CD14-positive monocyte (primary cell): Measurements from ENCODE around the gene HNRNPLL. TPM values are rescaled to one million over a fixed set of nuclear protein-coding genes. Genes with fewer than 3 reads are reported as not detected.

Source experiments
- DNase-seq, 3 donors: peaks; one replicate each; pipeline ENCODE4 v3.0.0-alpha.2; 2011 to 2022
- H2AFZ ChIP-seq: 2 replicates; pipeline ENCODE4 v1.6.0; 2012; ENCODE audit warnings: mild to moderate bottlenecking, low read depth, low read length, inconsistent platforms; ENCODE audit not compliant: insufficient read depth, poor library complexity, severe bottlenecking
- H3K27ac ChIP-seq, 2 donors: 1 replicate in 1 of 2; 2 replicates in 1 of 2; pipeline ENCODE4 v1.5.1; 2012 to 2013; ENCODE audit warnings: low read length in 2 of 2, control low read depth in 1 of 2, inconsistent platforms in 1 of 2, low read depth in 1 of 2, mild to moderate bottlenecking in 1 of 2
- H3K27me3 ChIP-seq, 2 donors: one replicate each; pipeline versions ENCODE4 v1.6.0 to v1.6.1; 2011 to 2013; ENCODE audit warnings: low read length in 2 of 2; ENCODE audit not compliant: control insufficient read depth in 2 of 2, insufficient read depth in 2 of 2
- H3K36me3 ChIP-seq, 2 donors: replicated peaks in 1 of 2; 1 replicate in 1 of 2; 2 replicates in 1 of 2; pipeline versions ENCODE4 v1.5.1 to v1.6.1; 2012 to 2013; ENCODE audit warnings: low read length in 2 of 2, control low read depth in 1 of 2, inconsistent platforms in 1 of 2, mild to moderate bottlenecking in 1 of 2; ENCODE audit not compliant: insufficient read depth in 2 of 2, control insufficient read depth in 1 of 2
- H3K4me1 ChIP-seq, 2 donors: 1 replicate in 1 of 2; 2 replicates in 1 of 2; pipeline versions ENCODE4 v1.5.1 to v1.6.1; 2012 to 2013; ENCODE audit warnings: low read length in 2 of 2, control low read depth in 1 of 2, inconsistent platforms in 1 of 2, mild to moderate bottlenecking in 1 of 2, moderate library complexity in 1 of 2; ENCODE audit not compliant: insufficient read depth in 2 of 2, control insufficient read depth in 1 of 2
- H3K4me2 ChIP-seq: replicated peaks from 2 replicates; pipeline ENCODE3; 2012; ENCODE audit warnings: low read length, moderate library complexity, mild to moderate bottlenecking; ENCODE audit not compliant: poor library complexity, severe bottlenecking; ENCODE audit errors: extremely low read depth
- H3K4me3 ChIP-seq, 3 experiments: fragments of 200-600 bp in 1 of 3; sonication (generic) in 1 of 3; replicated peaks in 1 of 3; 1 replicate in 2 of 3; 2 replicates in 1 of 3; pipeline ENCODE4 v1.5.1; 2011 to 2013; ENCODE audit warnings: low read length in 3 of 3, mild to moderate bottlenecking in 3 of 3, control low read depth in 2 of 3, low read depth in 2 of 3, inconsistent platforms in 1 of 3, moderate library complexity in 1 of 3
- H3K79me2 ChIP-seq: 2 replicates; pipeline ENCODE4 v1.6.0; 2012; ENCODE audit warnings: mild to moderate bottlenecking, control low read depth, inconsistent platforms, low read length, moderate library complexity; ENCODE audit not compliant: insufficient read depth
- H3K9ac ChIP-seq: 2 replicates; pipeline ENCODE4 v1.6.0; 2017; ENCODE audit warnings: low read length, mild to moderate bottlenecking; ENCODE audit not compliant: insufficient read depth, poor library complexity, severe bottlenecking
- H3K9me3 ChIP-seq, 2 donors: replicated peaks in 1 of 2; 1 replicate in 1 of 2; 2 replicates in 1 of 2; pipeline versions ENCODE4 v1.5.1 to v1.6.1; 2012 to 2013; ENCODE audit warnings: low read length in 2 of 2, control low read depth in 1 of 2; ENCODE audit not compliant: control insufficient read depth in 1 of 2, insufficient read depth in 1 of 2
- H4K20me1 ChIP-seq: 2 replicates; pipeline ENCODE4 v1.6.0; 2012; ENCODE audit warnings: mild to moderate bottlenecking, low read length, control low read depth, moderate library complexity; ENCODE audit not compliant: insufficient read depth
- H3K27ac Mint-ChIP-seq, 7 donors: one replicate each; pipeline ENCODE4 v1.8.0; 2020; ENCODE audit warnings: mild to moderate bottlenecking in 7 of 7, mixed read lengths in 7 of 7, moderate library complexity in 6 of 7, inconsistent platforms in 2 of 7
- H3K27me3 Mint-ChIP-seq, 3 donors: one replicate each; pipeline ENCODE4 v1.8.0; 2021 to 2022; ENCODE audit warnings: low read depth in 3 of 3, mild to moderate bottlenecking in 3 of 3, mixed read lengths in 3 of 3, moderate library complexity in 3 of 3, inconsistent platforms in 1 of 3
- H3K36me3 Mint-ChIP-seq, 2 donors: one replicate each; pipeline ENCODE4 v1.8.0; 2020; ENCODE audit warnings: mixed read lengths in 2 of 2, inconsistent platforms in 1 of 2, mild to moderate bottlenecking in 1 of 2
- H3K4me1 Mint-ChIP-seq: one replicate; pipeline ENCODE4 v1.8.0; 2020; ENCODE audit warnings: mild to moderate bottlenecking, mixed read lengths
- H3K4me3 Mint-ChIP-seq, 2 donors: one replicate each; pipeline ENCODE4 v1.8.0; 2020; ENCODE audit warnings: mild to moderate bottlenecking in 2 of 2, mixed read lengths in 2 of 2, moderate library complexity in 1 of 2
- H3K9me3 Mint-ChIP-seq, 7 donors: one replicate each; pipeline ENCODE4 v1.8.0; 2020 to 2022; ENCODE audit warnings: mixed read lengths in 7 of 7, mild to moderate bottlenecking in 6 of 7, moderate library complexity in 6 of 7, inconsistent platforms in 2 of 7
- CTCF ChIP-seq: fragments of 200-600 bp; IDR thresholded peaks from one replicate; pipeline ENCODE4 v1.8.0; 2022; ENCODE audit warnings: antibody characterized with exemption, mild to moderate bottlenecking
- whole genome bisulfite sequencing: methylation state at CpG from one replicate; pipeline ENCODE4 v1.1.5; 2013; ENCODE audit warnings: missing lambda C conversion rate; ENCODE audit not compliant: insufficient coverage; 5-methylcytosine and 5-hydroxymethylcytosine counted together
- intact Hi-C, 2 donors: fragments of 100-400 bp; cut with micrococcal nuclease; formaldehyde crosslinking; loops; one replicate each; pipeline versions ENCODE4 v1.15.0 to v1.15.1; 2023
- polyA plus RNA-seq, 3 donors: library from polyadenylated mRNA; depleted of rRNA in 1 of 3; unstranded in 2 of 3; stranded (reverse) in 1 of 3; fragments of 300-500 nt in 2 of 3; fragments of >200 nt in 1 of 3; fragmentation: Illumina TruSeq in 2 of 3; gene quantifications; 1 replicate in 2 of 3; 2 replicates in 1 of 3; pipeline ENCODE4 v1.2.3, GENCODE V29; 2012 to 2021

The HNRNPLL gene
- polyA plus RNA-seq, 3 donors: 12.4 to 16.8 (median 13.8) TPM

DNA sequence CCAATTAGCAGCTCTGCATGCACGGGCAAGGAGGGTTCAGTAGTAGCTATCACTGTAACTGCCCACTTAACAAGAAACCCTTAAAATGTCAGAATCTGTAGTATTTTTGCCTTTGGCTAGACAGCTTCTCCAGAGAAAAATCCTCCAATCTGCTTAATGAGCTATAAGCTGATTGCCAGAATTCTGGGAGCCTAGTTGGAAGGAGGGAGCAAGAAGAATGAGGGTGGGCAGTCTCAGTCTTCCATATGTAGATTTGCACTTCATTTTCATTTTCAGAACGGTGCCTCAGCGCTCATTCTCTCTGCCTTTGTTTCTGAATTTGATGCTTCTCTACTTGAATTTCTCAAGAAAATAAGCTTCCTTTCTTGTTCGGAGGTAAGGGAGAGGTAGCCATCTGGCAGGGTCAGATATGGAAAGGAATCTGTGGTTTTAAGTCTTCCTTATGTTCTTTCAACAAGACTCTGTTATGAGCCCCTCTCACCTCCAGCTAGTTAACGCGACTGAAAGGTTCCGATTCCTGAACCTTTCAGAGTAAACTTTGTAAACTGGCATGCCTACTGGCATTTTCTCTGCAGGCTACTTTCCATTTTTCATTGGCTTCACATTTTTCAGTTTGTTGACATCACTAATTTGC, 53.5 kb downstream of the HNRNPLL start:
- no peak overlapping the region for H3K27ac Mint-ChIP-seq
- H3K9ac ChIP-seq: no peak overlapping the region
- no peaks in the 10 kb centered on the region for H4K20me1 ChIP-seq
- H3K4me2 ChIP-seq: no peak overlapping the region
- H3K27me3 Mint-ChIP-seq: peaks cover 2 to 7% (median 4%) of the 10 kb centered on the region in 3 donors
- H3K9me3 ChIP-seq: peaks cover 0 to 5% of the 10 kb centered on the region in 2 donors
- no peaks in the 10 kb centered on the region for H3K4me1 ChIP-seq
- no peak overlapping the region for H3K4me3 Mint-ChIP-seq
- peaks cover 8% of the 10 kb centered on the region for H3K4me1 Mint-ChIP-seq
- no peak overlapping the region for H2AFZ ChIP-seq
- H3K9me3 Mint-ChIP-seq: peaks cover 0 to 3% (median 0%) of the 10 kb centered on the region in 7 donors
- WGBS: 0% methylated on average over 3 of the region's 7 CpGs
- no peak for TF ChIP-seq CTCF
- intact Hi-C loops: no loop called here
- no peak overlapping the region for H3K4me3 ChIP-seq
- no peaks in the 10 kb centered on the region for H3K36me3 ChIP-seq
- H3K27me3 ChIP-seq: no peaks in the 10 kb centered on the region
- peaks cover 6 to 11% of the 10 kb centered on the region in 2 donors for H3K36me3 Mint-ChIP-seq
- DNase-seq: no peak
- no peaks in the 10 kb centered on the region for H3K79me2 ChIP-seq
- H3K27ac ChIP-seq: no peak overlapping the region

- no CpG with 5 or more reads among the region's 1 CpG for WGBS
- Histone ChIP-seq H3K4me2 (no peak overlapping the region), H2AFZ (no peak overlapping the region), H3K79me2 (no peaks in the 10 kb centered on the region), H3K9me3 (peaks cover 0 to 5% of the 10 kb centered on the region in 2 donors), H3K4me3 (no peak overlapping the region), H4K20me1 (no peaks in the 10 kb centered on the region), H3K4me1 (no peaks in the 10 kb centered on the region), H3K9ac (no peak overlapping the region), H3K27me3 (peaks cover 0 to 4% of the 10 kb centered on the region in 2 donors), H3K27ac (no peak overlapping the region), H3K36me3 (no peaks in the 10 kb centered on the region)
- peaks cover 6 to 9% of the 10 kb centered on the region in 2 donors for H3K36me3 Mint-ChIP-seq
- intact Hi-C loops: no loop called here
- no peak for TF ChIP-seq CTCF
- DNase-seq: no peak
- peaks cover 8 to 15% (median 11%) of the 10 kb centered on the region in 3 donors for H3K27me3 Mint-ChIP-seq
- no peak overlapping the region for H3K27ac Mint-ChIP-seq
- H3K4me1 Mint-ChIP-seq: peaks cover 12% of the 10 kb centered on the region
- no peak overlapping the region for H3K4me3 Mint-ChIP-seq
- peaks cover 0 to 5% (median 3%) of the 10 kb centered on the region in 7 donors for H3K9me3 Mint-ChIP-seq
These were observed 54.9 kb downstream of the HNRNPLL start for GRCh38 chr2:38547791-38548190.
